HEK293 (cell line): ENCODE data around the gene TP53BP1.

Experiments used
- CTCF ChIA-PET: fragments of 350-600 bp; formaldehyde crosslinking; extraction: SDS; loops from one replicate; lab custom pipeline; 2021; ENCODE audit warnings: antibody characterized with exemption; lab: Yijun Ruan, JAX
- POLR2A ChIA-PET: fragments of 300-600 bp; formaldehyde crosslinking; extraction: SDS; loops from one replicate; lab custom pipeline; 2020; ENCODE audit warnings: antibody characterized with exemption, inconsistent platforms; lab: Yijun Ruan, JAX
- H3K27ac ChIP-seq: fragments of 200-500 bp; sonication (Bioruptor generic); 2 replicates; pipeline ENCODE4 v1.5.1; 2014; ENCODE audit warnings: low read depth, low read length, control low read depth, inconsistent platforms; ENCODE audit errors: extremely low read depth
- H3K36me3 ChIP-seq, 2 experiments: fragments of 200-500 bp in 1 of 2; sonication (Bioruptor generic) in 1 of 2; 1 replicate in 1 of 2; 2 replicates in 1 of 2; pipeline ENCODE4 v1.5.1; 2014 to 2017; ENCODE audit warnings: inconsistent platforms in 2 of 2, low read length in 2 of 2; ENCODE audit not compliant: control insufficient read depth in 2 of 2, insufficient read depth in 1 of 2
- H3K4me1 ChIP-seq: fragments of 200-500 bp; sonication (Bioruptor generic); 2 replicates; pipeline ENCODE4 v1.5.1; 2014; ENCODE audit warnings: mild to moderate bottlenecking, low read length, inconsistent platforms; ENCODE audit not compliant: control insufficient read depth, insufficient read depth
- H3K4me3 ChIP-seq: 2 replicates; pipeline ENCODE4 v1.5.1; 2011; ENCODE audit warnings: low read depth, mild to moderate bottlenecking, control low read depth, low read length, moderate library complexity
- H3K9me3 ChIP-seq: fragments of 200-500 bp; sonication (Bioruptor generic); 2 replicates; pipeline ENCODE4 v1.5.1; 2014; ENCODE audit warnings: low read depth, low read length, inconsistent platforms; ENCODE audit not compliant: control insufficient read depth, insufficient read depth
- BCL11B ChIP-seq: fragments of 450-650 bp; formaldehyde crosslinking; IDR thresholded peaks from 2 replicates; pipeline ENCODE4 v1.5.1; 2016; ENCODE audit warnings: low read depth, missing biosample characterization, missing genetic modification characterization
- IKZF3 ChIP-seq: fragments of 450-650 bp; IDR thresholded peaks from 2 replicates; pipeline ENCODE4 v1.5.0; 2018; ENCODE audit warnings: missing biosample characterization, mild to moderate bottlenecking, missing genetic modification characterization, moderate library complexity
- OVOL3 ChIP-seq: fragments of 450-650 bp; formaldehyde crosslinking; IDR thresholded peaks from 2 replicates; pipeline ENCODE4 v1.5.1; 2016; ENCODE audit warnings: missing biosample characterization, missing genetic modification characterization
- PRDM1 ChIP-seq: fragments of 450-650 bp; formaldehyde crosslinking; IDR thresholded peaks from 2 replicates; pipeline ENCODE4; 2016; ENCODE audit warnings: missing biosample characterization, missing genetic modification characterization
- ZNF138 ChIP-seq: fragments of 450-650 bp; formaldehyde crosslinking; IDR thresholded peaks from 2 replicates; pipeline ENCODE4 v1.5.1; 2016; ENCODE audit warnings: missing biosample characterization, missing genetic modification characterization, borderline replicate concordance
- ZNF221 ChIP-seq: fragments of 450-650 bp; formaldehyde crosslinking; IDR thresholded peaks from 2 replicates; pipeline ENCODE4 v1.5.1; 2017; ENCODE audit warnings: missing biosample characterization, missing genetic modification characterization, borderline replicate concordance
- ZNF324 ChIP-seq: fragments of 450-650 bp; formaldehyde crosslinking; IDR thresholded peaks from 2 replicates; pipeline ENCODE4 v1.5.1; 2016; ENCODE audit warnings: missing biosample characterization, missing genetic modification characterization
- ZNF629 ChIP-seq: fragments of 450-650 bp; formaldehyde crosslinking; IDR thresholded peaks from 2 replicates; pipeline ENCODE4 v1.5.1; 2017; ENCODE audit warnings: missing biosample characterization, missing genetic modification characterization
- ZNF670 ChIP-seq: fragments of 450-650 bp; formaldehyde crosslinking; IDR thresholded peaks from 2 replicates; pipeline ENCODE4 v1.5.1; 2016; ENCODE audit warnings: missing biosample characterization, missing genetic modification characterization, low read depth
- TF ChIP-seq, protein P1 (sequence below): fragments of 450-650 bp; formaldehyde crosslinking; IDR thresholded peaks from 2 replicates; pipeline ENCODE4 v1.5.1; 2016; ENCODE audit warnings: missing biosample characterization, missing genetic modification characterization
- TF ChIP-seq, protein P2 (sequence below): fragments of 450-650 bp; formaldehyde crosslinking; conservative IDR thresholded peaks from 2 replicates; pipeline ENCODE4 v1.5.1; 2016; ENCODE audit warnings: low read depth, missing biosample characterization, missing genetic modification characterization
- TF ChIP-seq, protein P3 (sequence below): fragments of 450-650 bp; formaldehyde crosslinking; IDR thresholded peaks from 2 replicates; pipeline ENCODE4 v1.5.1; 2016; ENCODE audit warnings: missing biosample characterization, missing genetic modification characterization
- TF ChIP-seq, protein P4 (sequence below): fragments of 450-650 bp; formaldehyde crosslinking; IDR thresholded peaks from 2 replicates; pipeline ENCODE4 v1.5.1; 2016; ENCODE audit warnings: missing biosample characterization, missing genetic modification characterization
- TF ChIP-seq, protein P5 (sequence below): fragments of 450-650 bp; formaldehyde crosslinking; IDR thresholded peaks from 2 replicates; pipeline ENCODE4 v1.5.1; 2016; ENCODE audit warnings: missing biosample characterization, missing genetic modification characterization

TP53BP1 gene

DNA sequence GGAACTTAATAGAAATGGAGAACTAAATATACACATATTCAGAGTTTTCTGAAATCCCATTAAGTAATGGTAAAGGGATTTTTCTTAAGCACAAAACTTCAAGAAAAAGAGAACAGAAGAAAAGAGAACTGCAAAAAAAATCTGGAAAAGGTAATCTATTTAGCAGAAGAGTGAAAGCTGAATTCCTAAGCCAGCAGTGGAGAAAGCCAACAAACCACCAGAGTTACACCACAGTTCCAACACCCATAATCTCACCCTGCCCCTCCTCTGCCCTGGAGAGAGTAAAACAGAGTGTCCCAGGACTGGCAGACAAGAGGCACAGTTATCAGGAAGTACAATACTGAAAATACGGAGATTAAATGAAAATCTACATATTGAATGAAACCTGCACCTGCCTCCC lies 29.4 kb downstream of the TP53BP1 start:
- ChIA-PET CTCF (no interaction called here), POLR2A (no interaction called here)

GRCh38 chr15:43449981-43450380 lies 43.0 kb downstream of the TP53BP1 start:
- no peak for TF ChIP-seq ZNF670 (tag by site-specific recombination)
- TF ChIP-seq ZNF138, result no peak
- no peak for TF ChIP-seq ZNF629 (tag by site-specific recombination)
- TF ChIP-seq, protein P1, sequence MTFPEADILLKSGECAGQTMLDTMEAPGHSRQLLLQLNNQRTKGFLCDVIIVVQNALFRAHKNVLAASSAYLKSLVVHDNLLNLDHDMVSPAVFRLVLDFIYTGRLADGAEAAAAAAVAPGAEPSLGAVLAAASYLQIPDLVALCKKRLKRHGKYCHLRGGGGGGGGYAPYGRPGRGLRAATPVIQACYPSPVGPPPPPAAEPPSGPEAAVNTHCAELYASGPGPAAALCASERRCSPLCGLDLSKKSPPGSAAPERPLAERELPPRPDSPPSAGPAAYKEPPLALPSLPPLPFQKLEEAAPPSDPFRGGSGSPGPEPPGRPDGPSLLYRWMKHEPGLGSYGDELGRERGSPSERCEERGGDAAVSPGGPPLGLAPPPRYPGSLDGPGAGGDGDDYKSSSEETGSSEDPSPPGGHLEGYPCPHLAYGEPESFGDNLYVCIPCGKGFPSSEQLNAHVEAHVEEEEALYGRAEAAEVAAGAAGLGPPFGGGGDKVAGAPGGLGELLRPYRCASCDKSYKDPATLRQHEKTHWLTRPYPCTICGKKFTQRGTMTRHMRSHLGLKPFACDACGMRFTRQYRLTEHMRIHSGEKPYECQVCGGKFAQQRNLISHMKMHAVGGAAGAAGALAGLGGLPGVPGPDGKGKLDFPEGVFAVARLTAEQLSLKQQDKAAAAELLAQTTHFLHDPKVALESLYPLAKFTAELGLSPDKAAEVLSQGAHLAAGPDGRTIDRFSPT, result no peak
- TF ChIP-seq, protein P2, sequence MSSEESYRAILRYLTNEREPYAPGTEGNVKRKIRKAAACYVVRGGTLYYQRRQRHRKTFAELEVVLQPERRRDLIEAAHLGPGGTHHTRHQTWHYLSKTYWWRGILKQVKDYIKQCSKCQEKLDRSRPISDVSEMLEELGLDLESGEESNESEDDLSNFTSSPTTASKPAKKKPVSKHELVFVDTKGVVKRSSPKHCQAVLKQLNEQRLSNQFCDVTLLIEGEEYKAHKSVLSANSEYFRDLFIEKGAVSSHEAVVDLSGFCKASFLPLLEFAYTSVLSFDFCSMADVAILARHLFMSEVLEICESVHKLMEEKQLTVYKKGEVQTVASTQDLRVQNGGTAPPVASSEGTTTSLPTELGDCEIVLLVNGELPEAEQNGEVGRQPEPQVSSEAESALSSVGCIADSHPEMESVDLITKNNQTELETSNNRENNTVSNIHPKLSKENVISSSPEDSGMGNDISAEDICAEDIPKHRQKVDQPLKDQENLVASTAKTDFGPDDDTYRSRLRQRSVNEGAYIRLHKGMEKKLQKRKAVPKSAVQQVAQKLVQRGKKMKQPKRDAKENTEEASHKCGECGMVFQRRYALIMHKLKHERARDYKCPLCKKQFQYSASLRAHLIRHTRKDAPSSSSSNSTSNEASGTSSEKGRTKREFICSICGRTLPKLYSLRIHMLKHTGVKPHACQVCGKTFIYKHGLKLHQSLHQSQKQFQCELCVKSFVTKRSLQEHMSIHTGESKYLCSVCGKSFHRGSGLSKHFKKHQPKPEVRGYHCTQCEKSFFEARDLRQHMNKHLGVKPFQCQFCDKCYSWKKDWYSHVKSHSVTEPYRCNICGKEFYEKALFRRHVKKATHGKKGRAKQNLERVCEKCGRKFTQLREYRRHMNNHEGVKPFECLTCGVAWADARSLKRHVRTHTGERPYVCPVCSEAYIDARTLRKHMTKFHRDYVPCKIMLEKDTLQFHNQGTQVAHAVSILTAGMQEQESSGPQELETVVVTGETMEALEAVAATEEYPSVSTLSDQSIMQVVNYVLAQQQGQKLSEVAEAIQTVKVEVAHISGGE (tag by site-specific recombination), result no peak
- TF ChIP-seq BCL11B (tag by site-specific recombination), result no peak
- TF ChIP-seq, protein P3, sequence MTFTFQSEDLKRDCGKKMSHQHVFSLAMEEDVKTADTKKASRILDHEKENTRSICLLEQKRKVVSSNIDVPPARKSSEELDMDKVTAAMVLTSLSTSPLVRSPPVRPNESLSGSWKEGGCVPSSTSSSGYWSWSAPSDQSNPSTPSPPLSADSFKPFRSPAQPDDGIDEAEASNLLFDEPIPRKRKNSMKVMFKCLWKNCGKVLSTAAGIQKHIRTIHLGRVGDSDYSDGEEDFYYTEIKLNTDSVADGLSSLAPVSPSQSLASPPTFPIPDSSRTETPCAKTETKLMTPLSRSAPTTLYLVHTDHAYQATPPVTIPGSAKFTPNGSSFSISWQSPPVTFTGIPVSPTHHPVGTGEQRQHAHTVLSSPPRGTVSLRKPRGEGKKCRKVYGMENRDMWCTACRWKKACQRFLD, result no peak
- TF ChIP-seq IKZF3 (tag by site-specific recombination), result no peak
- TF ChIP-seq, protein P4, sequence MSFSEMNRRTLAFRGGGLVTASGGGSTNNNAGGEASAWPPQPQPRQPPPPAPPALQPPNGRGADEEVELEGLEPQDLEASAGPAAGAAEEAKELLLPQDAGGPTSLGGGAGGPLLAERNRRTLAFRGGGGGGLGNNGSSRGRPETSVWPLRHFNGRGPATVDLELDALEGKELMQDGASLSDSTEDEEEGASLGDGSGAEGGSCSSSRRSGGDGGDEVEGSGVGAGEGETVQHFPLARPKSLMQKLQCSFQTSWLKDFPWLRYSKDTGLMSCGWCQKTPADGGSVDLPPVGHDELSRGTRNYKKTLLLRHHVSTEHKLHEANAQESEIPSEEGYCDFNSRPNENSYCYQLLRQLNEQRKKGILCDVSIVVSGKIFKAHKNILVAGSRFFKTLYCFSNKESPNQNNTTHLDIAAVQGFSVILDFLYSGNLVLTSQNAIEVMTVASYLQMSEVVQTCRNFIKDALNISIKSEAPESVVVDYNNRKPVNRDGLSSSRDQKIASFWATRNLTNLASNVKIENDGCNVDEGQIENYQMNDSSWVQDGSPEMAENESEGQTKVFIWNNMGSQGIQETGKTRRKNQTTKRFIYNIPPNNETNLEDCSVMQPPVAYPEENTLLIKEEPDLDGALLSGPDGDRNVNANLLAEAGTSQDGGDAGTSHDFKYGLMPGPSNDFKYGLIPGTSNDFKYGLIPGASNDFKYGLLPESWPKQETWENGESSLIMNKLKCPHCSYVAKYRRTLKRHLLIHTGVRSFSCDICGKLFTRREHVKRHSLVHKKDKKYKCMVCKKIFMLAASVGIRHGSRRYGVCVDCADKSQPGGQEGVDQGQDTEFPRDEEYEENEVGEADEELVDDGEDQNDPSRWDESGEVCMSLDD (tag by site-specific recombination), result no peak
- no peak for TF ChIP-seq ZNF221 (tag by site-specific recombination)
- no peak for TF ChIP-seq OVOL3 (tag by site-specific recombination)
- no peaks in the 10 kb centered on the region for H3K4me1 ChIP-seq
- H3K9me3 ChIP-seq, result no peaks in the 10 kb centered on the region
- ChIA-PET POLR2A (no interaction called here), CTCF (interaction anchor here (0.6 kb wide), 1 partner anchor 461 kb away, joined by 3 read pairs; no protein-coding TSS in a partner anchor)
- no peak overlapping the region for H3K27ac ChIP-seq
- H3K36me3 ChIP-seq, result peaks cover 0 to 9% of the 10 kb centered on the region in 2 experiments; a peak in 2 of 3 replicates
- H3K4me3 ChIP-seq, result no peak overlapping the region

More for the DNA sequence above, 29.4 kb downstream of the TP53BP1 start:
- Histone ChIP-seq H3K4me3 (no peak overlapping the region), H3K27ac (no peak overlapping the region), H3K9me3 (no peaks in the 10 kb centered on the region), H3K36me3 (peaks cover 9 to 35% of the 10 kb centered on the region in 2 experiments; a peak in 2 of 3 replicates), H3K4me1 (no peaks in the 10 kb centered on the region)
- TF ChIP-seq PRDM1 (0 out of 2 replicates have a peak, but pooled peaks have one; percentile 10), ZNF324 (tag by site-specific recombination) (no peak)
- TF ChIP-seq, protein P5, sequence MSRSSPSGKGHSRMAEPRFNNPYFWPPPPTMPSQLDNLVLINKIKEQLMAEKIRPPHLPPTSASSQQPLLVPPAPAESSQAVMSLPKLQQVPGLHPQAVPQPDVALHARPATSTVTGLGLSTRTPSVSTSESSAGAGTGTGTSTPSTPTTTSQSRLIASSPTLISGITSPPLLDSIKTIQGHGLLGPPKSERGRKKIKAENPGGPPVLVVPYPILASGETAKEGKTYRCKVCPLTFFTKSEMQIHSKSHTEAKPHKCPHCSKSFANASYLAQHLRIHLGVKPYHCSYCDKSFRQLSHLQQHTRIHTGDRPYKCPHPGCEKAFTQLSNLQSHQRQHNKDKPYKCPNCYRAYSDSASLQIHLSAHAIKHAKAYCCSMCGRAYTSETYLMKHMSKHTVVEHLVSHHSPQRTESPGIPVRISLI (tag by site-specific recombination), result no peak
